Ascending aorta (tissue), 2 donors: ENCODE data around the gene TOM1. TPM values are rescaled to one million over a fixed set of nuclear protein-coding genes. Genes with fewer than 3 reads are reported as not detected.

Source experiments
- DNase-seq, 2 donors: peaks; one replicate each; pipeline ENCODE4 v3.0.0-alpha.2; 2019; ENCODE audit warnings: low spot score in 2 of 2
- H3K27ac ChIP-seq, 2 donors: fragments of 200-600 bp; sonication (generic); one replicate each; pipeline ENCODE4 v1.5.1; 2016 to 2017; ENCODE audit warnings: mild to moderate bottlenecking in 1 of 2
- H3K27me3 ChIP-seq: fragments of 200-600 bp; sonication (generic); one replicate; pipeline ENCODE4 v1.5.1; 2017
- H3K36me3 ChIP-seq, 2 donors: fragments of 200-600 bp; sonication (generic); one replicate each; pipeline ENCODE4 v1.5.1; 2016
- H3K4me1 ChIP-seq, 2 donors: fragments of 200-600 bp; sonication (generic); one replicate each; pipeline ENCODE4 v1.5.1; 2016 to 2017; ENCODE audit warnings: mild to moderate bottlenecking in 1 of 2
- H3K4me3 ChIP-seq, 2 donors: fragments of 200-600 bp; sonication (generic); one replicate each; pipeline ENCODE4 v1.5.1; 2016 to 2017; ENCODE audit warnings: mild to moderate bottlenecking in 1 of 2
- H3K9me3 ChIP-seq, 2 donors: fragments of 200-600 bp; sonication (generic); one replicate each; pipeline ENCODE4 v1.5.1; 2016
- intact Hi-C: fragments of 100-400 bp; cut with DNase I; formaldehyde crosslinking; loops from one replicate; pipeline ENCODE4 v1.15.1; 2023
- total RNA-seq: library from RNA; depleted of rRNA; stranded (reverse); fragments of >200 nt; gene quantifications from one replicate; pipeline ENCODE4 v1.1.0, GENCODE V29; 2016
- TF ChIP-seq, protein P1 (sequence below), 3 experiments: fragments of 200-600 bp in 2 of 3; fragments of 450-650 bp in 1 of 3; sonication (generic) in 2 of 3; IDR thresholded peaks; one replicate each; pipeline ENCODE4 v1.5.1; 2016 to 2019; ENCODE audit warnings: antibody characterized with exemption in 3 of 3, mild to moderate bottlenecking in 1 of 3, moderate library complexity in 1 of 3

TOM1 gene
- total RNA-seq, 1 donor from 2014 or later: 84.4 TPM

DNA sequence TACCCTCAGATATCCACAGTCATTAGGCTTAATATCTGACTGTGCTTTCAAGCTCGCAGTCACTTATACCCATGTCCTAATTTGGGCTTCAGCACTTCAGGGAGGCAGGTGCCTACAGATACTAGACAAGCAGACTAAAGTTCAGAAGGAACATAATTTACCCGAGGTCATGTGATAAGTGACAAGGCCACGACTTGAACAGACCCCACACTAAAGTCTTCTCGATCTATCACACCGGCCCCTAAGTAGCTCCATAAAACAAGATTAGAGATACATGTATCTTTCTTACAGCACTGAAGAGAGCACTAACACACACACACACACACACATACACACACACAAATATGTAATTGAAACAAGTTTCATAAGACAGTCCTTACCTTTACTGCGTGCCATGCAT lies 32.6 kb downstream of the TOM1 start:
- H3K4me1 ChIP-seq: no peaks in the 10 kb centered on the region
- peaks cover 84 to 97% of the 10 kb centered on the region in 2 donors for H3K36me3 ChIP-seq
- TF ChIP-seq, protein P1, sequence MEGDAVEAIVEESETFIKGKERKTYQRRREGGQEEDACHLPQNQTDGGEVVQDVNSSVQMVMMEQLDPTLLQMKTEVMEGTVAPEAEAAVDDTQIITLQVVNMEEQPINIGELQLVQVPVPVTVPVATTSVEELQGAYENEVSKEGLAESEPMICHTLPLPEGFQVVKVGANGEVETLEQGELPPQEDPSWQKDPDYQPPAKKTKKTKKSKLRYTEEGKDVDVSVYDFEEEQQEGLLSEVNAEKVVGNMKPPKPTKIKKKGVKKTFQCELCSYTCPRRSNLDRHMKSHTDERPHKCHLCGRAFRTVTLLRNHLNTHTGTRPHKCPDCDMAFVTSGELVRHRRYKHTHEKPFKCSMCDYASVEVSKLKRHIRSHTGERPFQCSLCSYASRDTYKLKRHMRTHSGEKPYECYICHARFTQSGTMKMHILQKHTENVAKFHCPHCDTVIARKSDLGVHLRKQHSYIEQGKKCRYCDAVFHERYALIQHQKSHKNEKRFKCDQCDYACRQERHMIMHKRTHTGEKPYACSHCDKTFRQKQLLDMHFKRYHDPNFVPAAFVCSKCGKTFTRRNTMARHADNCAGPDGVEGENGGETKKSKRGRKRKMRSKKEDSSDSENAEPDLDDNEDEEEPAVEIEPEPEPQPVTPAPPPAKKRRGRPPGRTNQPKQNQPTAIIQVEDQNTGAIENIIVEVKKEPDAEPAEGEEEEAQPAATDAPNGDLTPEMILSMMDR (IDR thresholded peaks at IDR 0.05): no peak
- H3K27ac ChIP-seq: no peak overlapping the region
- H3K9me3 ChIP-seq: no peaks in the 10 kb centered on the region
- no peaks in the 10 kb centered on the region for H3K27me3 ChIP-seq
- intact Hi-C loops: no loop called here
- no peak overlapping the region for H3K4me3 ChIP-seq
- no peak for DNase-seq

DNA sequence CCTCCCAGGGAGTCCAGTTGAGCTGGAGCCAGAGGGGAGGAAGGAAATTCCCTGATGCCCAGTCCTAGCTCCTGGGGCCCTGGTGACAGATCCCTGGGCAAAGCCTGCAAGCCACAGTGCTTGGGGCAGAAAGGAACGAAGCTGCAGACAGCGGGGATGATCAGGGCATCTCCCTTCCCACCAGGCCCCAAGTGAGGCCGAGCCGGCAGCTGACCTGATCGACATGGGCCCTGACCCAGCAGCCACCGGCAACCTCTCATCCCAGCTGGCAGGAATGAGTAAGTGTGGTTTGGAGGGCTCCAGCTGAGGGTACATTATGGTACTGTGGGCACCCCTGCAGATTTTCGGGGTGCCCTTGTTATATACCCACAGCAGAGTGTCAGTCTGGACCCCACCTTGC lies 33.5 kb downstream of the TOM1 start:
- Histone ChIP-seq H3K36me3 (peaks cover 84 to 97% of the 10 kb centered on the region in 2 donors), H3K9me3 (no peaks in the 10 kb centered on the region), H3K4me3 (no peak overlapping the region), H3K27ac (no peak overlapping the region), H3K27me3 (no peaks in the 10 kb centered on the region), H3K4me1 (no peaks in the 10 kb centered on the region)
- intact Hi-C loops: no loop called here
- TF ChIP-seq, protein P1 (IDR thresholded peaks at IDR 0.05): no peak
- DNase-seq: no peak

DNA sequence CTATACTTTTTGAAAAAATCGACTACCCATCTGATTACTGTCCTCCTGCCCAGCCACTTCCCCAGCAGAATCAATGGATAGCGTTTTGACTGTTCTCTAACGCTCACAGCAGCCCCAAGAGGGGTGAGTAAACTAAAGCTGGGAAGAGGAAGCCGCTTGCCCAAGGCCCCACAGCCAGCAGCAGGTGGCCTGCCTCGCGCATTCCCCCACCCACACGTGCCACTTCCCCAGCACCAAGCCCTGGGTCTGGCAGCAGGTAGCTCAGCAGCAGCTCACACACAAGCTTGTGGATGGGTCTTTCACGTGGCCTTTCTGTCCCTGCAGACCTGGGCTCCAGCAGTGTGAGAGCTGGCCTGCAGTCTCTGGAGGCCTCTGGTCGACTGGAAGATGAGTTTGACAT lies 34.3 kb downstream of the TOM1 start:
- peaks cover 86 to 97% of the 10 kb centered on the region in 2 donors for H3K36me3 ChIP-seq
- no peaks in the 10 kb centered on the region for H3K9me3 ChIP-seq
- no peaks in the 10 kb centered on the region for H3K27me3 ChIP-seq
- no peaks in the 10 kb centered on the region for H3K4me1 ChIP-seq
- no peak overlapping the region for H3K4me3 ChIP-seq
- intact Hi-C loops: no loop called here
- TF ChIP-seq, protein P1 (IDR thresholded peaks at IDR 0.05): no peak
- no peak for DNase-seq
- H3K27ac ChIP-seq: no peak overlapping the region

DNA sequence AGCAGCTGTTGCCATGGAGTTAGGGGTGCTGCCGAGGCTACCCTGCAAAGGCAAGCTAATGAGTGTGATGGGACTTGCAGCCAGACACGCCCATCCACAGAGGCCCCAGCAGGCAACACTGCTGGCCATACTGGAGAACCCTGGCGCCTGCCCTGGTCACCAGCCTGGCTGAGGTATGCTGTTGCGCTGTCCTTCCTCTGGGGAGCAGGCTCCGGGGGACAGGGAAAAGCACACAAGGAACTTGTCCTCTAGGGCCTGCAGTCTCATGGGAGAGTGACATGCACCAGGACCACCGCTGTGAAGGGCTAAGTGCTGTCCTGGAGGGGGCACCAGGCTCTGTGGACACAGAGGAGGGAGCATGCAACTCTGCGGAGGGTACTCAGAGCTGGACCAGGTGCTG lies 35.8 kb downstream of the TOM1 start:
- TF ChIP-seq, protein P1 (IDR thresholded peaks at IDR 0.05): no peak

DNA sequence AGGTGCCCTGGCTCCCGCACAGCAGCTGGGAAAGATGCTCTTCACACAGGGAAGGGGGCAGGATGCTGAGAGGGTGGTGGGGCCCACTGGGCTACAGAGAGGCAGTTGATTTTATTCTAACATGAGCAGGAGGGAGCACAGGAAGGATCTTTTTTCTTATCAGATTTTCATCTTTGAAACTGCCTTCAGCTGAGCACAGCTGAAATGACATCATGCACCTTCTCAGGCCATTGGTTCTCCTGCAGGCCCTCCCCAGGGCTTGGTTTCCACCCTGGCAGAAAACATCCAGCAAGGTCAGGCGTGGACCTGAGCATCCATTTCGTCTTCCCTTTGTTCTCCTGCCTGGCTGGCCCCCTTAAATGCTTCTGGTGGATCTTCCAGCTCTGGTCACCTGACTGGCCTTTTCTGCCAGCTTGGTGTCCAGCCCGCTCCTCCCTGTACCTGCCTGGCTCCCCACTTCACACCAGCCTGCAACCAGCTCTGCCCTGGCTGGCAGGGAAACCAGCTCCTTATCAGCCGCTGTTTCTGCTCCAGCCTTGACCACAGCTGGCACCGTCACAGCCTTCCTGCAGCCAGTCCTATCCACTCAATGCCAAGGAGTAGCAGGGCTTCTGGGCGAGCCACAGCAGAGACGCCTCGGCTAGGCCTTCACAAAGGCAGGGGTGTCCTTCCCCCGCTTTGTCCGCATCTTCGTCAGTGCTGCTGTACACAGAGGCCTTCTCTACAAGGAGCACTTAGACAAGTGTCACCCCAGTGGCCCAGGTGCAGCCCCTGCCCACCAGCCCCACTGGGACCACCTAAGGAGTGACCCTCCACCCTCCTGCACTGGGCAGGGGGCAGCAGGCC lies 36.5 kb downstream of the TOM1 start:
- no peaks in the 10 kb centered on the region for H3K9me3 ChIP-seq
- no peak overlapping the region for H3K27ac ChIP-seq
- DNase-seq: no peak
- intact Hi-C loops: no loop called here
- H3K36me3 ChIP-seq: peaks cover 91 to 96% of the 10 kb centered on the region in 2 donors
- H3K4me3 ChIP-seq: no peak overlapping the region
- no peaks in the 10 kb centered on the region for H3K27me3 ChIP-seq
- TF ChIP-seq, protein P1 (IDR thresholded peaks at IDR 0.05): no peak
- no peaks in the 10 kb centered on the region for H3K4me1 ChIP-seq

More for the DNA sequence above, 35.8 kb downstream of the TOM1 start:
- H3K27me3 ChIP-seq: no peaks in the 10 kb centered on the region
- no peak for DNase-seq
- H3K36me3 ChIP-seq: peaks cover 91 to 96% of the 10 kb centered on the region in 2 donors
- intact Hi-C loops: no loop called here
- H3K27ac ChIP-seq: no peak overlapping the region
- H3K9me3 ChIP-seq: no peaks in the 10 kb centered on the region
- H3K4me1 ChIP-seq: no peaks in the 10 kb centered on the region
- no peak overlapping the region for H3K4me3 ChIP-seq
